Measurements from ENCODE around the gene CCL3.

DNA sequence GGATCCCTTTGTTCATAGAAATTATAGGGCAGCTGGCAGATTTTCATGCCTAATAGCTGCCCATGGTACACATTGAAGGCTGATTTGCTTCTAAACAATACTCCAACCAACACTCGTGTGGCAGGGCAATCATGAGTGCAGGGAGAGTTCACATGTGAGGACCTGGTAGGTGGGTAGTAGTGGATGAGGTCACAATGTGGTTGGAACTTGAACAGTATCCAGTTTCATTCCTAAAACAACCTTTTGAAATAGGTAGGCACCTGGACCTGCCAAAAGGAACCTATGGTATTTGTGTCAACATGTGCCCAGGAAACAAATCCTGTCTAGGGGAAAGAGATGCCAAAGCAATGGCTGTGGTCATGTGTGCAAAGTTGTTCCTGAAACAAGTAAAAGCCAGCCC lies 46.5 kb upstream of the CCL3 start:
- TF ChIP-seq POLR2A (IDR thresholded peaks at IDR 0.05) = no peak
- TF ChIP-seq CTCF (IDR thresholded peaks at IDR 0.05) = no peak
- TF ChIP-seq EP300 (IDR thresholded peaks at IDR 0.05) = no peak

Data from ovary (tissue), 3 donors.